Measurements from ENCODE around the gene TERC.
"Not testable (repeated sequence)": the region's sequence is repeated elsewhere in the genome, so short reads cannot be mapped to it uniquely, and the experiment has no call there.

TERC gene

DNA sequence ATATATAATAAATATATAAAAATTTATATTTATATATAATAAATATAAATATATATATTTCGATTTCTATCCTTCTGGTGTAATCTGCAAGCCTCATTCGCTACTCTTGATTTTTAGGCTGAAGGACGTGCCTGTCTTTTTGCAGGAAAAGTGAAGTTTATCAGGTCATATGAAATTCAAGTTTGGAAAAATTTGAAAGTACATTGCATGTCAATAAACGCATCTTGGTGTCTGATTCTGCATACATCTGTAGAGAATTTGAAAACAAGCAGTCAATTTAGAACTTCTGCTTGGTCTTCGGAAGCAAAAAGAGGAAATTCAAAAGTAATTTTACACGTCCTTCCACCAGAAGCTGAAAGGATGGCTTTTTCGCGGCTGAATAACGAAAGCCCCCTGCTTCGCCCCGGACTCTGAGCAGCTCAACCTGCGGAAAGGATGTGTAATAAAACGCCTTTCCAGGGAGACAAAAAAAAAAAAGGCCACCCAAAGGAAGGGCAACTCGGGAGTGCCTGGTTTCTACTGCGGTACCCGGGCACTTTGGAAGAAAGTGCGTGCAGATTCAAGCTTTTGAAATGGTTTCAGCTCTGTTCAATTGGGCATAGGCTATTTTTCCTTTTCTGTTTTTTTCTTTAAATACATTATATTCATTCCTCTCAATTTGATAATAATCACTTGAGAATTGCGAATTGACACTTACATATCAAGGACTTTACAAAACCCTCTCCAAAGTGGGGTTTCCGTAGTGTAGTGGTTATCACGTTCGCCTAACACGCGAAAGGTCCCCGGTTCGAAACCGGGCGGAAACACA is 6.8 kb upstream of the TERC start:
- DNase-seq, result peak; percentile 91 to 94

- DNase-seq, result no peak
These were observed 4.7 kb upstream of the TERC start, which contains the start of gene ACTRT3 for GRCh38 chr3:169769287-169770181. TSS of gene ACTRT3 (minus strand) at chr3:169769561. CDS start at chr3:169769520, 41 bp downstream.

DNA sequence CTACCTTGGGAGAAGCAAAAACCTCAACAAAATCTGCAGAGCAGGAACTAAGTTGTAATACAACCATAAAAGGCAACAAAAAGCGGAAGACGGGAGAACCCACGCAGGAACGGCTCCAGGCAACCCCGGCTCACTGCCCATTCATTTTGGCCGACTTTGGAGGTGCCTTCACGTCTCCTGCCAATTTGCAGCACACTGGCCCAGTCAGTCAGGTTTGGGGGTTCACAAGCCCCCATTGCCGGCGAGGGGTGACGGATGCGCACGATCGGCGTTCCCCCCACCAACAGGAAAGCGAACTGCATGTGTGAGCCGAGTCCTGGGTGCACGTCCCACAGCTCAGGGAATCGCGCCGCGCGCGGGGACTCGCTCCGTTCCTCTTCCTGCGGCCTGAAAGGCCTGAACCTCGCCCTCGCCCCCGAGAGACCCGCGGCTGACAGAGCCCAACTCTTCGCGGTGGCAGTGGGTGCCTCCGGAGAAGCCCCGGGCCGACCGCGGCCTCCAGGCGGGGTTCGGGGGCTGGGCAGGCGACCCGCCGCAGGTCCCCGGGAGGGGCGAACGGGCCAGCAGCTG is 463 bp downstream of the TERC start:
- peak; percentile 39 to 65 for DNase-seq

- no peak for DNase-seq
These were observed 4.4 kb downstream of the TERC start for GRCh38 chr3:169760479-169760878.

- no peak for DNase-seq
These were observed 5.6 kb downstream of the TERC start for GRCh38 chr3:169759256-169759655.

DNA sequence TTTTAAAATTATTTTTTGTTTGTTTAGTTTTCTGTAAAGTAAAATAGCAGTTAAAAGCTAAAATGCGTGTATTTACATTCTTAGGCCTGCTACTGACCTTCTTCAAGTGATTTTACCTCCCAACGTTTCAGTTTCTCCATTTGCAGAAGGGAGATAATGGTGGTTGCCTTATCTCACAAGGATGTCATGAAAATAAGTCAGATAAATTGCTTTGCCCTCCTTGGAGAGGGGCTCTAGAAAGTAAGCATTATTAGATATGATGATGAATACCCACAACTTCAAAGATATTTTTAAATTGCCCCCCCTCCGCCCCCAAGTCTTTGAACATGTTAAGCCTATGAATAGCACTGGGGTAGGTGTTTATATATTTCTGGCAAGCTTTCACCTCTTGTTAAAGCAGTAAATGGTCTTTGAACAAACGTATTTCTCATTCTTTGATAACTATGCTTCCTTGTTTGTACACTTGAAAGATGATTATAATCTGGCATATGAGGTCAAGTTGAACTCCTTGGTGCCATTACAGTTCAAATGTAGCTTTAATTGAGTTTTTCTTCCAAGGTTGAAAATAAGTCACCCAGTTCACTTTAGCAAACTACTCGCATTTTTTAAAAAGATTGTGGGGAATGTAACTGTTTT is 6.4 kb downstream of the TERC start:
- DNase-seq, result no peak

- DNase-seq, result no peak
These were observed 9.4 kb downstream of the TERC start for GRCh38 chr3:169755488-169755887.

DNA sequence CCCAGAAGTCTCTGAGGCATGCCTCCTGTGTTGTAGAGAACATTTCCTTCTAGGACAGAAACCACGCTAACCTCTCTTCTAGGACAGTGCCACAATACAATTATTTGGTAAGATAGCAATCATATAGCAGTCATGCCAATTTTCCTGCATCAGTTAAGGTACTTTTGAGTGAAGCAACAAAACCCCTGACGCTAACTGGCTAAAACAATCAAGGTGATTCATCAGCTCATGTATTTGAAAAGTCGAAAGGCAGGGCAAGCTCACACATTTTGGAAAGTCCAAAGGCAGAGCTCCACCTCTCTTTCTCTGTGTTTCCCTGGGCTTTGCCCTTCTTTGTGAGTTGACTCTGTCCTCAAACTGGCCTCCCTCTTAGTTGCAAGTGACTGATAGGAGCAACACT is 10.1 kb downstream of the TERC start:
- DNase-seq, result no peak

- no peak for DNase-seq
These were observed 13.0 kb downstream of the TERC start for GRCh38 chr3:169751875-169752274.

- no peak for DNase-seq
These were observed 14.2 kb downstream of the TERC start for GRCh38 chr3:169750665-169751064.

DNA sequence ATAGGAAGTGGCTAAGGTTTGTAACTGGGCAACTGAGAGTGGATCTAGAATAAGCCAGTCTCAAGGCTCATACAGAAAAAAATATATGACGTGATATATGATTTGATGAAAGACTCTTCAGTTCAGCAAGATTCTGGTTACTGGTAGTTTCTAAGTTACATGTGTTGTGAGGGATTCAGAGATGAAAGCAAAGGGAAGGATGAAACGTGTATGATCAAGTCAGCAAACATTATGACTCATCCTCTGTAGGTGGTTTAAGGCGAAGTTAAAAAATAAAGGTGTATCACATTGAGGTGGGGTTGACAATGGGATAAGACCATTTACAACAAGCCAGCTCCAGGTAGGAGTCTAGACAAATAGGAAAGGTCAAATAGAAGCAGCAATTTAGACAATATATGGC is 16.2 kb downstream of the TERC start:
- no peak for DNase-seq

DNA sequence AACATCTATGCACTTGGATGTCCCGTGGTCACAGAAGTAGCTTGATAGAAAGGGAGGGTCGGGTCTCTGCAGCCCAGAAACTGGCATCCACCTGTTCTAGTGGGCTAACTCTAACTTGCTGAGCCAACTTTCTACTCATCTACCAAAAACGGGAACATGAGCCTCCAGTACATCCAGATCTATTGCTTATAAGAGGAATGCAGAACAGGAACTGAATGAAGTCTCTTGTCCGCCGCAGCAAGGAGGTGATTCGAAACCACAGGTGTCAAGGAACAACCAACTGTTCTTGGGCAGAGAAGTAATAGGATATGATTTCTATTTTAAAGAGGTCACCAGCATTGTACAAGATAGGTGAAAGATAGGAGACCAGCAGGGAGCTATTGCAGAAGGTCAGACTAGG is 17.9 kb downstream of the TERC start:
- no peak for DNase-seq

- peak in 1 of 2 experiments; percentile 25 for DNase-seq
These were observed 20.4 kb downstream of the TERC start for GRCh38 chr3:169744366-169745054.

DNA sequence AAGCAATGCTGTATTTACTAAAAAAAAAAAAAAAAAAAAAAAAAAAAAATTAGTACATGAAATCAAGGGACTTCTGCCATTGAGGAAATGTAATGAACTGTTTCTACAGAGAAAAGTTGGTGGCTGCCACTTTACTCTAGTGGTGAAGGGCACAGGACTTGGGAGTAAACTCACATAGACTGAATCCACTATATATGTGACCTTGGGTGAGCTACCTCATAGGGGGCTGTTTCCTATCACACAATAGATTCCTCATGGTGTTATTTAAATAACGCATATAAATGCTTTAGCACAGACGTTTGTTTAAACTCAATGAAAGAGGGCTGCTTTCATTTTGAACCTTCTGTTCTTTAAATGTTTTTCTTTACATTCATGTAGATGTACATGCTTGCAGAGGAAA is 25.8 kb downstream of the TERC start:
- no peak for DNase-seq

- not testable (repeated sequence) for DNase-seq
These were observed 33.0 kb downstream of the TERC start for GRCh38 chr3:169731857-169732256.

DNA sequence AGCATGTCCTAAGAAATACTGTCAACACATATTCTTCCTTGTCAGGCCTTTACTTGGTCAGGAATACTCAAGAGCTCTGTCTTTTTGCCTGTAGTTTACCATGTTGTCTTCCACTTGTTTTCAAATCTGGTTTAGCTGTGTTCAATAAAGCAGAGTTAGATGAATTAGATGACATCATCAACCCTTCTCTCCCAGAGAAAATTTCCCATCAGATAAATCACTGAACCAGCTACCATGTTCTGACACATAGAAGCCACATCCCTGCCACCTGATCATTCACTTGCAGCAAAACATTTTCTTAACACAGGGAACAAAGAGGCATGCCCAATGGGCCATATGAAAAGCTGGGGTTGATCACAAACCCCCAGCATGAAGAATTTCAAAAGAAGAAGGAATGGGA is 42.1 kb downstream of the TERC start:
- no peak for DNase-seq

DNA sequence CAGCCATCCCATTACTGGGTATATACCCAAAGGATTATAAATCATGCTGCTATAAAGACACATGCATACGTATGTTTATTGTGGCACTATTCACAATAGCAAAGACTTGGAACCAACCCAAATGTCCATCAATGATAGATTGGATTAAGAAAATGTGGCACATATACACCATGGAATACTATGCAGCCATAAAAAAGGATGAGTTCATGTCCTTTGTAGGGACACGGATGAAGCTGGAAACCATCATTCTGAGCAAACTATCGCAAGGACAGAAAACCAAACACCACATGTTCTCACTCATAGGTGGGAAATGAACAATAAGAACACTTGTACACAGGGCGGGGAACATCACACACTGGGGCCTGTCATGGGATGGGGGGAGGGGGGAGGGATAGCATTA is 46.4 kb downstream of the TERC start:
- DNase-seq, result not testable (repeated sequence)
